ENCODE data around the gene ARL8B. TPM values are rescaled to one million over a fixed set of nuclear protein-coding genes. Genes with fewer than 3 reads are reported as not detected.

Gene ARL8B
- polyA plus RNA-seq, 3 donors: 46.6 to 121 (median 101) TPM

DNA sequence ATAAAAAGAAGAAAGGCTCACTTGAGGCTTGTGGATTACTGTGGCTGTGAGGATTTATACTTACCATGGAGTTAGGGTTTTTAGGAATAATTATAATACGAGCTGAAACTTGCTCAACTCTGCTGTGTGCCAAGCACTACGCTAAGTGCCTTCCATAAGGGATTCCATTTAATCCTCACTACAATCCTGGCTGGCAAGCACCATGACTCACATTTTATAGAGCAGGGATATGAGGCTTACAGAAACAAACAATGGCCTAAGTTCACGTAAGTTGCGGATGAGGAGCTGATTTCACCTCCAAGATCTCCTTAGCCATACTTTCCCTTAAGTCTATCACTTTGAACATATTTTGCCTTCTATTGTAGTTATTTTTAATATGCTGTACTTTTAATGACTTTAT, 43.9 kb upstream of the ARL8B start:
- no peak overlapping the region for H3K4me3 ChIP-seq (replicated peaks in 1 of 3; ENCODE audit: low read depth in 2 of 3, low read length in 3 of 3)
- no peaks in the 10 kb centered on the region for H4K20me1 ChIP-seq (ENCODE audit: insufficient read depth, low read length)
- DNase-seq: no peak
- H3K4me1 Mint-ChIP-seq: peaks cover 6% of the 10 kb centered on the region
- no peak overlapping the region for H3K27ac Mint-ChIP-seq
- no peaks in the 10 kb centered on the region for H3K79me2 ChIP-seq (ENCODE audit: insufficient read depth, low read length)
- no peaks in the 10 kb centered on the region for H3K36me3 Mint-ChIP-seq
- H3K36me3 ChIP-seq (replicated peaks in 1 of 2; ENCODE audit: control insufficient read depth in 1 of 2, insufficient read depth in 2 of 2, low read length in 2 of 2): no peaks in the 10 kb centered on the region
- no peaks in the 10 kb centered on the region for H3K9me3 ChIP-seq (replicated peaks in 1 of 2; ENCODE audit: control insufficient read depth in 1 of 2, insufficient read depth in 1 of 2, low read length in 2 of 2)
- no peaks in the 10 kb centered on the region for H3K4me1 ChIP-seq (ENCODE audit: control insufficient read depth in 1 of 2, insufficient read depth in 2 of 2, low read length in 2 of 2)
- TF ChIP-seq, protein P1, sequence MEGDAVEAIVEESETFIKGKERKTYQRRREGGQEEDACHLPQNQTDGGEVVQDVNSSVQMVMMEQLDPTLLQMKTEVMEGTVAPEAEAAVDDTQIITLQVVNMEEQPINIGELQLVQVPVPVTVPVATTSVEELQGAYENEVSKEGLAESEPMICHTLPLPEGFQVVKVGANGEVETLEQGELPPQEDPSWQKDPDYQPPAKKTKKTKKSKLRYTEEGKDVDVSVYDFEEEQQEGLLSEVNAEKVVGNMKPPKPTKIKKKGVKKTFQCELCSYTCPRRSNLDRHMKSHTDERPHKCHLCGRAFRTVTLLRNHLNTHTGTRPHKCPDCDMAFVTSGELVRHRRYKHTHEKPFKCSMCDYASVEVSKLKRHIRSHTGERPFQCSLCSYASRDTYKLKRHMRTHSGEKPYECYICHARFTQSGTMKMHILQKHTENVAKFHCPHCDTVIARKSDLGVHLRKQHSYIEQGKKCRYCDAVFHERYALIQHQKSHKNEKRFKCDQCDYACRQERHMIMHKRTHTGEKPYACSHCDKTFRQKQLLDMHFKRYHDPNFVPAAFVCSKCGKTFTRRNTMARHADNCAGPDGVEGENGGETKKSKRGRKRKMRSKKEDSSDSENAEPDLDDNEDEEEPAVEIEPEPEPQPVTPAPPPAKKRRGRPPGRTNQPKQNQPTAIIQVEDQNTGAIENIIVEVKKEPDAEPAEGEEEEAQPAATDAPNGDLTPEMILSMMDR (IDR thresholded peaks at IDR 0.05): no peak
- no peak overlapping the region for H3K4me2 ChIP-seq (replicated peaks; ENCODE audit: extremely low read depth, low read length, poor library complexity, severe bottlenecking)
- intact Hi-C loops (cut with micrococcal nuclease): no loop called here
- H2AFZ ChIP-seq (ENCODE audit: insufficient read depth, low read depth, low read length, poor library complexity, severe bottlenecking): no peak overlapping the region
- no peak overlapping the region for H3K4me3 Mint-ChIP-seq
- H3K27me3 ChIP-seq (ENCODE audit: control insufficient read depth in 2 of 2, insufficient read depth in 2 of 2, low read length in 2 of 2): no peaks in the 10 kb centered on the region
- H3K27me3 Mint-ChIP-seq (ENCODE audit: low read depth in 3 of 3): peaks cover 4 to 5% (median 5%) of the 10 kb centered on the region in 3 donors
- H3K27ac ChIP-seq (ENCODE audit: low read depth in 1 of 2, low read length in 2 of 2): no peak overlapping the region
- peaks cover 0 to 2% (median 0%) of the 10 kb centered on the region in 7 donors for H3K9me3 Mint-ChIP-seq
- no peak overlapping the region for H3K9ac ChIP-seq (ENCODE audit: insufficient read depth, low read length, poor library complexity, severe bottlenecking)
- WGBS (ENCODE audit: insufficient coverage): no CpG with 5 or more reads among the region's 4 CpGs

DNA sequence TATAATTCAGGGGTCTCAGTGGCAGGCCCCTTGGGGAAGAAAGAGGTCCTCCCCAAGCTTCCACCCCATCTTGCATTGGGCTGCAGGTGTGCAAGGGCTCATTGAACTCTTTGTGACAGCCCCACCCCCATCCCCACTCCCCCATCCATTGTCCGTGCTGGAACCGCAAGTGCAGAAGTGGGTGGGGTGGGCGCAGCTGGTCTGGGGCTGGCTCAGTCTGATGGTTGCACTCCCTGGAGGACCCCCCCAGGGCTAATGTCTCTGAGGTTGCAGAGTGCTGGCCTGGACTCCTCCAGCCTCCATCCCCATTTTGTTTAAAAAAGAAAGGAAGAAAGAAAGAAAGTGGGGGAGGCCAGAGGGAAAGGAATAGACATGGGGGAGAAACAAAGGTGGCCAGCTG, 42.3 kb upstream of the ARL8B start:
- H3K9me3 ChIP-seq (replicated peaks in 1 of 2; ENCODE audit: control insufficient read depth in 1 of 2, insufficient read depth in 1 of 2, low read length in 2 of 2): no peaks in the 10 kb centered on the region
- H3K4me1 ChIP-seq (ENCODE audit: control insufficient read depth in 1 of 2, insufficient read depth in 2 of 2, low read length in 2 of 2): no peaks in the 10 kb centered on the region
- intact Hi-C loops (cut with micrococcal nuclease): no loop called here
- no peak for DNase-seq
- H3K4me2 ChIP-seq (replicated peaks; ENCODE audit: extremely low read depth, low read length, poor library complexity, severe bottlenecking): no peak overlapping the region
- H4K20me1 ChIP-seq (ENCODE audit: insufficient read depth, low read length): no peaks in the 10 kb centered on the region
- H3K27me3 ChIP-seq (ENCODE audit: control insufficient read depth in 2 of 2, insufficient read depth in 2 of 2, low read length in 2 of 2): no peaks in the 10 kb centered on the region
- H3K9ac ChIP-seq (ENCODE audit: insufficient read depth, low read length, poor library complexity, severe bottlenecking): no peak overlapping the region
- peaks cover 6% of the 10 kb centered on the region for H3K4me1 Mint-ChIP-seq
- H3K4me3 Mint-ChIP-seq: no peak overlapping the region
- H2AFZ ChIP-seq (ENCODE audit: insufficient read depth, low read depth, low read length, poor library complexity, severe bottlenecking): no peak overlapping the region
- H3K36me3 ChIP-seq (replicated peaks in 1 of 2; ENCODE audit: control insufficient read depth in 1 of 2, insufficient read depth in 2 of 2, low read length in 2 of 2): no peaks in the 10 kb centered on the region
- H3K27ac Mint-ChIP-seq: no peak overlapping the region
- no peaks in the 10 kb centered on the region for H3K36me3 Mint-ChIP-seq
- H3K79me2 ChIP-seq (ENCODE audit: insufficient read depth, low read length): no peaks in the 10 kb centered on the region
- peaks cover 4 to 6% (median 5%) of the 10 kb centered on the region in 3 donors for H3K27me3 Mint-ChIP-seq (ENCODE audit: low read depth in 3 of 3)
- no CpG with 5 or more reads among the region's 3 CpGs for WGBS (ENCODE audit: insufficient coverage)
- H3K4me3 ChIP-seq (replicated peaks in 1 of 3; ENCODE audit: low read depth in 2 of 3, low read length in 3 of 3): no peak overlapping the region
- H3K9me3 Mint-ChIP-seq: peaks cover 0 to 2% (median 0%) of the 10 kb centered on the region in 7 donors
- TF ChIP-seq, protein P1 (IDR thresholded peaks at IDR 0.05): no peak
- H3K27ac ChIP-seq (ENCODE audit: low read depth in 1 of 2, low read length in 2 of 2): no peak overlapping the region

All from CD14-positive monocyte (primary cell).